ENCODE results near the gene SUPT4H1.

The SUPT4H1 gene

GRCh38 chr17:58377093-58377601 is 25.1 kb upstream of the SUPT4H1 start:
- TF ChIP-seq EP300 (IDR thresholded peaks at IDR 0.05; ENCODE audit: borderline replicate concordance) (no peak), MAX (IDR thresholded peaks at IDR 0.05) (0 out of 2 replicates have a peak, but pooled peaks have one; percentile 24), USF1 (IDR thresholded peaks at IDR 0.05) (peak; percentile 71)

DNA sequence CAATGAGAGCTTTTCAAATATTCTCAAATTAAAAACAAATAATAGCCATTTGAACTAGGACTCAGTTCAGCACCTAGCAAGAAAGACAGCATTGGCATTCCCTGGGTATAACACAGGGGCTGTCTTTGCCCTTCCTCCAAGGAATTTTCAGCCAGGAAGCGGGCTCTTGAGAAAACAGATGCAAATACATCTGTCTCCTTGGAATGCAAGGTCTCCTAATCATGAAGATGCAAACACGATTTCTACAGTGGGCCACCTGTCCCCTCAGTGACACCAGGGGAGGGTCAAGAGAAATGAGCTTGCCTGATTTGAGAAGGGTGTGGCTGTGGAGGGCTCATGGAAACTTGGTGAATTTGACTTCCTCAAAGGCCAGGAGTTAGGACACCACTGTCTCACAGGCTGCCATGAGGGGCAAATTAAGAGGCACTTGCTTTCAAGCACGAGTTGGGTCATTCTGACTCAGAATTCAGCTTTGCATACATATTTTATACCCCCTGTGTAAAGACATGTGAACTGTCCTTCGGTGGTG is 24.5 kb upstream of the SUPT4H1 start:
- TF ChIP-seq FOXM1 (IDR thresholded peaks at IDR 0.05; ENCODE audit: borderline replicate concordance, low read depth) (no peak), MAX (IDR thresholded peaks at IDR 0.05) (no peak), CEBPB (IDR thresholded peaks at IDR 0.05) (no peak), YY1 (IDR thresholded peaks at IDR 0.05; ENCODE audit: low read depth) (no peak)
- TF ChIP-seq, protein P1, sequence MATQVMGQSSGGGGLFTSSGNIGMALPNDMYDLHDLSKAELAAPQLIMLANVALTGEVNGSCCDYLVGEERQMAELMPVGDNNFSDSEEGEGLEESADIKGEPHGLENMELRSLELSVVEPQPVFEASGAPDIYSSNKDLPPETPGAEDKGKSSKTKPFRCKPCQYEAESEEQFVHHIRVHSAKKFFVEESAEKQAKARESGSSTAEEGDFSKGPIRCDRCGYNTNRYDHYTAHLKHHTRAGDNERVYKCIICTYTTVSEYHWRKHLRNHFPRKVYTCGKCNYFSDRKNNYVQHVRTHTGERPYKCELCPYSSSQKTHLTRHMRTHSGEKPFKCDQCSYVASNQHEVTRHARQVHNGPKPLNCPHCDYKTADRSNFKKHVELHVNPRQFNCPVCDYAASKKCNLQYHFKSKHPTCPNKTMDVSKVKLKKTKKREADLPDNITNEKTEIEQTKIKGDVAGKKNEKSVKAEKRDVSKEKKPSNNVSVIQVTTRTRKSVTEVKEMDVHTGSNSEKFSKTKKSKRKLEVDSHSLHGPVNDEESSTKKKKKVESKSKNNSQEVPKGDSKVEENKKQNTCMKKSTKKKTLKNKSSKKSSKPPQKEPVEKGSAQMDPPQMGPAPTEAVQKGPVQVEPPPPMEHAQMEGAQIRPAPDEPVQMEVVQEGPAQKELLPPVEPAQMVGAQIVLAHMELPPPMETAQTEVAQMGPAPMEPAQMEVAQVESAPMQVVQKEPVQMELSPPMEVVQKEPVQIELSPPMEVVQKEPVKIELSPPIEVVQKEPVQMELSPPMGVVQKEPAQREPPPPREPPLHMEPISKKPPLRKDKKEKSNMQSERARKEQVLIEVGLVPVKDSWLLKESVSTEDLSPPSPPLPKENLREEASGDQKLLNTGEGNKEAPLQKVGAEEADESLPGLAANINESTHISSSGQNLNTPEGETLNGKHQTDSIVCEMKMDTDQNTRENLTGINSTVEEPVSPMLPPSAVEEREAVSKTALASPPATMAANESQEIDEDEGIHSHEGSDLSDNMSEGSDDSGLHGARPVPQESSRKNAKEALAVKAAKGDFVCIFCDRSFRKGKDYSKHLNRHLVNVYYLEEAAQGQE (IDR thresholded peaks at IDR 0.05; ENCODE audit: low read depth) = peak; percentile 13; the same call in 1 of the 2 replicates

DNA sequence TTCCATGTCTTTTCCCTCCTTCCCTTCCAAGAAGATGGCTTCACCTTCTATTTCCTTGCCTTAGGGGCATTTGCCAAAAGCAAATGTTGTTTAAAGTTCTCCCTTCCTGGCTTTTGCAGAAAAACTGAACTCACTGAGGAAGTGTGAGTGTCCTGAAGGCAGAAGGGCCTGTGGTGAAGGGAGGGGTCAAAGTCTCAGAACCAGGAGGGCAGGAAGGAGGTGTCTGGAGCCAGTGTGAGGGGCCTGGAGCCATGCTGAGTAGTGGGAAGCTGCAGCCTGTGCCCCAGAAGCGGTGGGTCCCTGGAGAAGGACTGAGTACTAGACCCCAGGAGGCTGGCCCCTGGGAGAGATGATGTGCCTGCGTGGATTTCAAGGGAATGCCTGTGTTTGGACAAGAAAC is 23.8 kb upstream of the SUPT4H1 start:
- TF ChIP-seq USF1 (IDR thresholded peaks at IDR 0.05) = no peak
- TF ChIP-seq, protein P1 (IDR thresholded peaks at IDR 0.05; ENCODE audit: low read depth) = no peak
- TF ChIP-seq YY1 (IDR thresholded peaks at IDR 0.05; ENCODE audit: low read depth) = no peak
- TF ChIP-seq NFIC (IDR thresholded peaks at IDR 0.05) = no peak
- no peak for TF ChIP-seq EP300 (IDR thresholded peaks at IDR 0.05; ENCODE audit: borderline replicate concordance)
- TF ChIP-seq RAD21 (IDR thresholded peaks at IDR 0.05; ENCODE audit: low read depth) = no peak
- no peak for TF ChIP-seq TAF1 (IDR thresholded peaks at IDR 0.05; ENCODE audit: low read depth)
- no peak for TF ChIP-seq FOXM1 (IDR thresholded peaks at IDR 0.05; ENCODE audit: borderline replicate concordance, low read depth)
- no peak for TF ChIP-seq TEAD4 (IDR thresholded peaks at IDR 0.05)
- no peak for TF ChIP-seq EGR1 (IDR thresholded peaks at IDR 0.05)
- TF ChIP-seq MAX (IDR thresholded peaks at IDR 0.05) = no peak
- TF ChIP-seq ZBTB7A (IDR thresholded peaks at IDR 0.05; ENCODE audit: low read depth) = no peak
- TF ChIP-seq TCF12 (IDR thresholded peaks at IDR 0.05; ENCODE audit: low read depth) = no peak
- no peak for TF ChIP-seq CEBPB (IDR thresholded peaks at IDR 0.05)

DNA sequence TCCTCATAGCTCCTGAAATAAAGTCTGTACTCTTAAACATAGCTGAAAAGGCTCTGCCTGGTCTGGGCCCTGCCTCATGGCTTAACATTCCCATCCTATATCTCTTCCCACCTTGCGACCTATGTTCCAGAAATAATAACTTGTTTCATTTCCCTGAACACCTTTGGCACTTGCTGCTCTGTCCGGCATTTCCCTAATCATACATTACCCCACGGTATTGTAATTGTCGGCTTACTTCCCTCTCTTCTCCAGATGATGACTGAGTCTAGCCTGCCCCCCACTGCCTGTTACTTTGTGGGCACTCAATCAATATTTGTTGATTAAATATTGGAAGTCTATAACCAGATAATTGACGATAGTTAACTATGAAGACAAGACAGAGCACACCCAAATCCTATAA is 23.3 kb upstream of the SUPT4H1 start:
- TF ChIP-seq FOXM1 (IDR thresholded peaks at IDR 0.05; ENCODE audit: borderline replicate concordance, low read depth) (no peak), TEAD4 (IDR thresholded peaks at IDR 0.05) (no peak), TAF1 (IDR thresholded peaks at IDR 0.05; ENCODE audit: low read depth) (no peak), NFIC (IDR thresholded peaks at IDR 0.05) (no peak), CREB1 (IDR thresholded peaks at IDR 0.05; ENCODE audit: low read depth) (no peak)
- TF ChIP-seq, protein P1 (IDR thresholded peaks at IDR 0.05; ENCODE audit: low read depth) = no peak

DNA sequence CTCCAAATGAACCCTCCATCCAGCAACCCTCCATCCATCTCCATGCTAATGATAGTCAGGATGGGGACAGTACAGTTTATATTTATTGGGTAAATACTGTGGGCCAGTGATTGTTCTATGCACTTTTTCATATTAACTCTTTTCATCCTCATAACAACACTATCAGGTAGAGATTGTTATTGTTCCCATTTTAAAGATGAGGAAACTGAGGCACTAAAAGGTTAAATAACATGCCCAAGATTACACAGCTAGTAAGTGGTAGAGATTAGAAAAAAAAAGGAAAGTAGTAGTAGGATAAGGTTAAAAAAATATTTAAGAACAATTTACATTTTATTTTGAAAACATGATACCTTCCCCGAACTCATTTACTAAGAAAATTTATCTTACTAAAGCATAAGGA is 21.9 kb upstream of the SUPT4H1 start:
- no peak for TF ChIP-seq RAD21 (IDR thresholded peaks at IDR 0.05; ENCODE audit: low read depth)
- no peak for TF ChIP-seq CREB1 (IDR thresholded peaks at IDR 0.05; ENCODE audit: low read depth)
- TF ChIP-seq NFIC (IDR thresholded peaks at IDR 0.05) = no peak
- TF ChIP-seq TAF1 (IDR thresholded peaks at IDR 0.05; ENCODE audit: low read depth) = no peak
- TF ChIP-seq TEAD4 (IDR thresholded peaks at IDR 0.05) = no peak
- TF ChIP-seq TCF12 (IDR thresholded peaks at IDR 0.05; ENCODE audit: low read depth) = no peak

Data from Ishikawa (cell line).